OCI-LY7 (cell line): ENCODE measurements around the gene PDE5A.

Source experiments
- CTCF ChIP-seq: fragments of 200-600 bp; sonication (generic); conservative IDR thresholded peaks from 2 replicates; pipeline ENCODE4 v1.5.1; 2014; ENCODE audit warnings: mild to moderate bottlenecking, antibody characterized with exemption, low read length, moderate library complexity, mixed read lengths
- EZH2phosphoT487 ChIP-seq: fragments of 200-600 bp; sonication (generic); IDR thresholded peaks from 2 replicates; pipeline ENCODE4 v1.6.1; 2018; ENCODE audit warnings: low read depth, borderline replicate concordance, mild to moderate bottlenecking, mixed run types, antibody characterized with exemption, low read length, moderate library complexity, mixed read lengths

GRCh38 chr4:119536572-119537528 is 91.8 kb downstream of the PDE5A start:
- no peak for TF ChIP-seq CTCF
- no peak for TF ChIP-seq EZH2phosphoT487
